Stimulated activated CD4-positive, alpha-beta T cell treated with anti-CD3 and anti-CD28 coated beads, Interleukin-4, amount 100 ng/mL, for 48 hours (primary cell): ENCODE data around the gene HLCS.
"Not testable (repeated sequence)": the region's sequence is repeated elsewhere in the genome, so short reads cannot be mapped to it uniquely, and the experiment has no call there.

Experiments used
- DNase-seq, 2 donors: peaks; one replicate each; pipeline ENCODE4 v3.0.0-alpha.2; 2020; ENCODE audit warnings: low read depth in 2 of 2

The HLCS gene

DNA sequence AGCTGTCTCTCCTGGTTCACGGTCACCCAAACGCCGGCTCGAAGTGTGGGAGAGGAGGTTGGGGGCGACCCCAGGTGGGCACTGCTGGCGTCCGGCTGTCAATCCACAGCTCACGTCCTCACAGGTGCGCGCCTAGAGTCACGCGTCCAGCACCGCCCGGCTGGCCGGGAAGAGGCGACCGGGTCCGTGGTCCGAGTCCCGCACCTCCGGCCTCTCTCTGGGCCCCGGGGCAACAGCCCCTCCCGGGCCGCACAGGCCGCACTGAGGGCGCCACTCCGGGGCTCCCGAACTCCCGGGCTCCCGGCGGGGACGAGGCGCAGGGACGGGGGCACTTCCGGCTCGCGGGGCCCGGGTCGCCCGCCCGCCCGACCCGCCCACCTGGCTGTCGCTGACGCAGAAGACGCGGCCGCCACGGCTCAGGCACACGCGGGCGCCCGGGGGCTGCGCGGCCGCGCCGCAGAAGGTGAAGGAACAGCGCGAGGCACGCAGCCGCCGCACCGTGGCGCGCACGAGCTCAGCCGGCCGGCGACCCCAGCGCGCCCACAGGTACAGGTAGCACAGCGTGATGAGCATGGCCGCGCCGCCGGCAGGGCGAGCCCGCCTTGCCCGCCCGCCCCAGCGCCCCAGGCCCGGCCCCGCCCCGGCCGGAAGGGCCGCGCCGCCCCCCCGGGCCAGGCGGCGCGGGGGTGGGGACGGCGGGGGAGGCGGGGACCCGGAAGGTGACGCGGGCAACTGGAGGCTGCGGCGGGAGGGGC lies at the start of gene HLCS:
Gene HLCS (minus strand): TSS at position 604 of the 755 bp plus-strand sequence. CDS start 31 bp downstream, at position 573.
- peak; percentile 62 to 71 for DNase-seq

DNA sequence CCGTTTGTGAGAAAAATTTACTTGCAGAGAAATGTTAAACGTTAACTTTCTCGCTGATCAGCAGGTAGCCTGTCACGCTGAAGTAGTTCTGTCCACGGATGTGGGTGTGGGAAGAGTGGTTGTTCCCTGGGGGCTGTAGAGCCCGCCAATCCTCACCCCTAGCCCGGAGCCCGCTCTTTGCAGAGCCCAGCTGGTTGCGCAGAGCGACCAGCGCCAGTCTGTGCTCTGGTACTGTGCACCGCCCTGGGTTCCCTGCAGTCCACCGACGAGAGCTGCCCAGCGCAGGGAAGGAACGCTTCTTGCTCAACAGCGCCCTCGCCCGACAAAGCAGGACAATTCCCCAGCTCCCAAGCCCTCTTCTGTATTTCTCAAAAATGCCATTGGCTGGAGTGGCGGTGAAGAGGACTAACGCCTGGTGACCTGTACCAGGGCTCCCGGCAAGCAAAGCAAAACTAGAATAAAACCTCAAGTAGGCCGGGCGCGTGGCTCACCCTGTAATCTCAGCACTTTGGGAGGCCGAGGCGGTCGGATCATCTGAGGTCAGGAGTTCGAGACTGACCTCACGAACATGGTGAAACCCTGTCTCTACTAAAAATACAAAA lies 43.4 kb upstream of the HLCS start:
- peak; percentile 72 to 81 for DNase-seq

DNA sequence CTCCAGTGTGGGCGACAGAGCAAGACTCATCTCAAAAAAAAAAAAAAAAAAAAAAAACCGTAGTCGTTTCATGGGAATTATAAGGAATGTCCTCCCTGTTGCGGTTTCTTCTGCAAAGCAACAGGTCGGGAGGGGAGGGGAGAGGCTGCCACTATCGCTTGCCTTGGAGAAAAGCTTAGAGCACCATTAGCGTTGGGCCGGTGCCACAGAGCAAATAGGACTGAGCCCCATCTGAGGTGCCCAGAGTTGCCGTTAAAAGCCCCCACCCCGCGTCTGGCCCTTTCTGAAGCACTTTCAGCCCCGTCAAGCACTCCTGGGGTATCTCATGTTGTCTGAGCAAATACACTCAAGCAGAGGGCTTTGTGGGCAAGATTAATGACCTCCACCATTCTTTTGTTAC lies 42.3 kb upstream of the HLCS start:
- DNase-seq = no peak

DNA sequence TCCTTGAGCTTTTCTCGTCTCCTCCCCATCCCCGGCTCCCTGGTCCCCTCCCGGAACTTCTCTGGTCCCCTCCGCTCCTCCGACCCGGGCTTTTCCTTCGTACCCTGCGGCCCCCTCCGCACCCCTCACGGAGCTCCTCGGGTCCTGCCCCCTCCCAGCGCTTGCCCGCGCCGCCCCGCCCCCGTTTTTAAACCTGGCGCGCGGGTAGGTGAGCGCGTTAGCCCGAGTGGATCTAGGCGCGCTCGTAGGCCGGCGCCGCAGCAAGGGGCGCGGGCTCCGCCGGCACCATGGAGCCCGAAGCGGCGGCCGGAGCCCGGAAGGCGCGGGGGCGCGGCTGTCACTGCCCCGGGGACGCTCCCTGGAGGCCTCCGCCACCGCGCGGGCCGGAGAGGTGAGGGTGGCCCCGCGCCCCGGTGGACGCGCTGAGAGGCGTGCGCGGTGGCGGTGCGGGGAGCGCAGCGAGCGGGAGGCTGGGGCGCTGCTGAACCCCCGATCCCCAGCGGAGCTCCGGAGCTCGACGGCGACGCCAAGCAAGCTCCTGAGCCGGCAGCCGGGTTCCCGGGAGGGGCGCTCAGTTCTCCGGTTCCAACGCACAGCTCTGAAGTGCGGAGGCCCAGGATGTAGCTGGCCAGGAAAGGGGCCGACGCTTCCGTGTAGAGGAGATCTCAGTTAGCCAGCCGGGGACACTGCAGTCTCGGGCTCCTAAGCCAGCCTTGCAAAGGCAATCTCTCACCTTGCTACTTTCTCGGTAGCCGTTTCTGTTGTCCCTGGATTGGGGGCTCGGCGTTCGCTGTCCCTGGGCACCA lies 40.2 kb upstream of the HLCS start, which contains the start of gene RIPPLY3:
Gene RIPPLY3 (plus strand): TSS at position 217 of the 806 bp plus-strand sequence. CDS start 71 bp downstream, at position 288.
- DNase-seq = no peak

DNA sequence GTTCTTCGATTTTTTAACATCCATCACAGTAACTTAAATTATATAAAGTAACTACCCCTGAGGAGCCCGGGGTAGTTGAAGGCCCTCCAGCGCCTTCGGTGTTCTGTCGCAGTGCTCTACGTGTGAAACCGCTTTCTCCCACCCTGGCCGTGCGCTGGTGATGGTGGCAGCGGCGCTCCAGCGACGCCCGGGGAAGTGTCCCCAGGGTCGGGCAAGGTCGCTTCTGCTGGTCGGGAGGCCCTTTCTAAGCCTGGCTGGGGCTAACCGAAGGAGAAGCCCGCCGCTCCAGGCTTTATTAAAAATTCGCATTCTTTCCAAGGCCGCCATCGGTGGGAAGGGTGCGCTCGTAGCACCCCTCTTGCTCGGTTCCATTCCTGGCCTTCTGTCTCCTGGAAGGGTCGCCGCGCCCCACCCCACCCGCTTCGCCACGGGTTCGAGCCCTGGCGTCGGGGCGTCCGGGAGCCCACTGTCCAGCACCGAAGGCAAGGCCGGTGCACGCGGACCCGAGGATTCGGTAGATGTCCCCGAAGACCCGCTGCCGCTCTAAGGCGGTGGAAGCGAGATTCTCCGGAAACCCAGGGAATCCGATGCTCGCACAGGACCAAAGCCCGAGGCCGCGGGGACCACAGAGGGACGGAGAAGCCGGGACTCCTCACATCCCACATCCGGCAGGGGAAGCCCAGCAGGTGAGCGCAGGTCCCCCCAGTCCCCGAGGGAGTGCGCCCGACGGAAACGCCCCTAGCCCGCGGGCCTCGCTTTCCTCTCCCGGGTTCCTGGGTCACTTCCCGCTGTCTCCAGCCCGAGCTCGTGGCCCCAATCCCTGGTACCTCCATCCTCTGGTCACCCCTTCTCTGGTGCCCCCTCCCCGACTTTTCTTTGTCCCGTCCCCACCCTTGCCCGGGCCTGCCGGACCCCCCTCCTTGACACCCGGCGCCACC lies 39.3 kb upstream of the HLCS start:
- no peak for DNase-seq

DNA sequence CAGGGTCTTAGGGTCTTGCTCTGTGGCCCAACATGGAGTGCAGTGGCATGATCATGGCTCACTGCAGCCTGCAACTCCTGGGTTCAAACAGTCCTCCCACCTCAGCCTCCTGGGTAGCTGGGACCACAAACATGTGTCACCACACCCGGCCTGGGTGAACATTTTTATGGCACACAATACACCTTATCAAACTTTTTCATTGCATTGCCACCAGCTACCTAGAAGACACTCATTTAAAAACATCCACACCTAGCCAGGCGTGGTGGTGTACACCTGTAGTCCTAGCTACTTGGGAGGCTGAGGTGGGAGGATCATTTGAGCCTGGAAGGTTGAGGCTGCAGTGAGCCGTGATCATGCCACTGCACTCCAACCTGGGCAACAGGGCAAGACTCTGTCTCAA lies 37.4 kb upstream of the HLCS start:
- not testable (repeated sequence) for DNase-seq

DNA sequence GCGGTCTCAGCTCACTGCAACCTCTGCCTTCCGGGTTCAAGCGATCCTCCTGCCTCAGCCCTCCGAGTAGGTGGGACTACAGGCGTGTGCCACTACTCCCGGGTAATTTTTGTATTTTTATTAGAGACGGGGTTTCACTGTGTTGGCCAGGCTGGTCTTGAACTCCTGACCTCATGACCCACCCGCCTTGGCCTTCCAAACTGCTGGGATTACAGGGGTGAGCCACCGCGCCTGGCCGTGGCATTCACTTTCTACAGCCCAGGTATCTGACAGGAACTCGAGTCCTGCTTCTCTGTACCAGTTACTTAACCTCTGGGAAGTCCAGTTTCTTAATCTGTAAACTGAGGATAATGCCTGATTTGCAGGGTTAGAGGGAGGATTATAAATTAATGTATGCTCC lies 36.4 kb upstream of the HLCS start:
- not testable (repeated sequence) for DNase-seq

DNA sequence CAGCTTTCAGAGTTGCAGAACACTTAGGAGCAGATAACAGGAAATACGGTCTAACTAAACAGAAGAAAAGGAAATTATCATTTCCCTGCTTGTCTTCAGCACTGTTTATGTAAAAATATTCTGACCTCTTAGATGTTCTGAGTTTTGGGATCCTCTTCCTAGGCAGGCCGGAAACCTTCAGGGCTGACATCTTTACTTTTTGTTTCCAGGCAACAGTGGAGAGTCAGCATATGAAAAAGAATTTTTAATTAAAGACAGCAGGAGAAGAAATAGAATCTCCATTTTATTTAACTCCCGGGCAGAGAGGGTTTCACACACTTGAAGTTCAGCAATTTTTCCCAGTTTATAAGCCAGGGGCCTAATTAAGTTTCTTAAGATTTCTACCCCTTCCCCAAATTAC lies 35.0 kb upstream of the HLCS start:
- no peak for DNase-seq

DNA sequence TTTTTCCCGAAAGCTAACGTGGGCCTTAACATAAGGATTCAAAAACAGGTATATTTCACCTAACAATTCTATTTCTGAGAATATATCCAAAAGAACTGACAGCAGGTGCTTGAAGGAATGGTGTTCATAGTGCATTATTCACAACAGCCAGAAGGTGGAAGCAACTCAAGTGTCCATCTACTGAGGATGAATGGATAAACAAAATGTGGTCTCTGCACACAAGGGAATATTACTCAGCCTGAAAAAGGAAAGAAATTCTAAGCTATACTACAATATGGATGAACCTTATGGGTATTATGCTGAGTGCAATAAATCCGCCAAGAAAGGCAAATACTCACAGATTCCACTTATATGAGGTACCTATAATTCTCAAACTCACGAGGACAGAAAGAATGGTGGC lies 33.9 kb upstream of the HLCS start:
- no peak for DNase-seq

DNA sequence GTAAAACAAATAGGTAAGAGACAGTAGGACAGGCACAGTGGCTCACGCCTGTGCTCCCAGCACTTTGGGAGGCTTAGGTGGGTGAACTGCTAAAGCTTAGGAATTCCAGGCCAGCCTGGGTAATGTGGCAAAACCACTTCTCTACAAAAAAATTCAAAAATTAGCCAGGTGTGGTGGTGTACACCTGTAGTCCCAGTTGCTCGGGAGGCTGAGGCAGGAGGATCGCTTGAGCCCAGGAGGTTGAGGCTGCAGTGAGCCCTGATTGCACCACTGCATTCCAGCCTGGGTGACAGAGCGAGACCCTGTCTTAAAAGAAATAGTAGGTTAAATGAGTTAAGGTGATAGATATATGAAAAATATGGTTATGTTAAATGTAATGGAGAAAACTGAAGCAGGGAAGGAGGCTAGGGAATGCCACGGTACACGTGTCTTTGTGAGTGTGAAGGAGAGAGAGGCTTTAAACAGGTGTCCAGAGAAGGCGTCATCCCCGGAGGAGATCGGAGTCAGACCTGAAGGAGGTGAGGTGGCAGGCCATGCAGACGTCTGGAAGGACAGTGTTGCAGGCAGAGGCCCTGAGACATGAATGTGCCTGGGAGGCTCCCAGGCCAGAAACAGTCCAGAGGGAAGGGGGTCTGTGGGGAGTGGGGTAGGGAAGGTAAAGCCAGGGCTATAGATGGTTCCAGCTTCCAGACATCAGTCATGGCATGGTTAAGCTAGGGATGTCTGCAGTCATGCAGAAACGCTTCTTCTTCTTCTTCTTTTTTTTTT lies 32.8 kb upstream of the HLCS start:
- no peak for DNase-seq

DNA sequence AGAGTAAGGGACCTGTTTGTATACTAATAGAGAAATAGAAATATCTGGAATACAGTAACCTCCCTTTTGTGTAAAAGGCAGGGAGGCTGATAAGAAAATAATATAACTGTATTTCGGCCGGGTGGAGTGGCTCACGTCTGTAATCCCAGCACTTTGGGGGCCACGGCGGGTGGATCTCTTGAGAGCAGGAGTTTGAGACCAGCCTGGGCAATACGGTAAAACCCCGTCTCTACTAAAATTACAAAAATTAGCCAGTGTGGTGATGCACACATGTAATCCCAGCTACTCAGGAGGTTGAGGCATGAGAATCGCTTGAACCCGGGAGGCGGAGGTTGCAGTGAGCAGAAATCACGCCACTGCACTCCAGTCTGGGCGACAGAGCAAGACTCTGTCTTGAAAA lies 28.8 kb upstream of the HLCS start:
- DNase-seq = not testable (repeated sequence)

DNA sequence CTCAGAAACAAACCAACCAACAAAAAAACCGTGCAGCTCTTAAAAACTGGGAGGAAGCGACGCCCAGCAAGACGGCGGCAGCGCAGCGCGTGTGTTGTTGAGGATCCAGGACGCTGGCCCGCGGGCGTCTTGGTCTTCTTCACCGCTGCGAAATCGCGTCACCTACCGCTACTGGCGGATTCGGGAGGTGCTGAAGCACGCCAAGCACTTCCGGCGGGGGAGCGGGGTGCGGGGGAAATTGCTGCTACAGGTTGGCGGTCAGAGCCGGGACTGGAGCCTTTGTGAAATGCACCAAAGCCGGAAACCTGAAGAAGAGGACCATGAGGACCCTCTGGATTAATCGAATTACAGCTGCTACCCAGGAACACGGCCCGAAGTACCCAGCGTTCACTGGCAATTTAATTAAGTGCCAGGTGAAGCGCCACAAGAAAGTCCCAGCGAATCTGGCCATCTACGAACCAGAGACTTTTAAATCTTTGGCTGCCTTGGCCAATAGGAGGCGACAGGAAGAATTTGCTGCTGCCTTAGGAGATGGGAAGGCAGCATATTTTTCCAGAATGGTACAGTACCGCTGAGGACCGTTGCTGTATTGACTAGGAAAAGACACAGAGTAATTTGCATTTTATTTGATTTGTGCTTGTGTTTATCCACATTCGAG lies 28.2 kb upstream of the HLCS start:
- peak in 1 of 2 donors; percentile 17 for DNase-seq

DNA sequence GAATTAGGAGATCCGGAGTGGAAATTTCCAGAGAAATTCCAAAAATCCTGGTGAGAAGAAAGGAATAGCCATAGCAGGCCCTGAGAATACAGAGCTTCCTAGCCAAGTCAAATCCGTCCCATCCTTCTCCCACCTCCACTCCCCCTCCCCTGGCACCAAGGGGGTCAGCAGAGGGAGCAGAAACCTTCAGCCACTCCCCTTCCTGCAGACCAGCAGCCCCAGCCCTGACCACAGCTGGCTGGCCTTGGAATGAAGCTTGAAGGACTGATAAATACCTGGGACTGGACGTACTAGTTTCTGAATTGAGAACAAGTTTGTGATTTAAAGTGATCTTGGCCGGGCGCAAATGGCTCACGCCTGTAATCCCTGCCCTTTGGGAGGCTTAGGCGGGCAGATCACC lies 26.2 kb upstream of the HLCS start:
- no peak for DNase-seq

DNA sequence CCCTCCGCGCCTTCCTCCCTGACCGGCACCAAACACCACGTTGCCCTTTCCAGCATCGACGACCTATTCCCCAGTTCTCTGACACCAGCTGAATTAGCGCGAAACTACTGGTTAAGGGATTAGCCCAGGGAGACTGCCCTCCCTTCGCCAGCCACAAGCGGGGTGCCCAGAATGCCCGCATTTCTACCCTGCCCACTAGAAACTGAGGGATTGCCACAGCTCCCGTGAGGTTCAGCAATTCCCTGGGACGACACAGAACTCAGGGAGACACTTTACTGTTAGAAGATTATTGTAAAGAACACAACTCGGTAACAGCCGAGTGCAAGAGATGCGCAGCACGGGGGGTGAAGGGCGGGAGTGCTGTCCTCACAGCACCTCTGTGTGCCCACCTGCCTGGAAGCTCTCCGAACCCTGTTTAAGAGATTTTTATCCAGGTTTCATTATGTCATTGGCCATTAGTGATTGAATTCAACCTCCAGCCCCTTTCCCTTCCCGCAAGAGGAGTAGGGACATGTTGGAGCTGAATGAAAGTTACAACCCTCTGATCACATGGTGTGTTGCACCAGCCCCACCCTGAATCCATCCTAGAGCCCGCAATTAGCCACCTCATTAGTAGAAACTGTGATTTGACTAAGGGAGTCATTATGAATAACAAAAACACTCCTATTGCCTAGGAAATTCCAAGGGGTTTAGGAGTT lies 24.2 kb upstream of the HLCS start:
- no peak for DNase-seq

DNA sequence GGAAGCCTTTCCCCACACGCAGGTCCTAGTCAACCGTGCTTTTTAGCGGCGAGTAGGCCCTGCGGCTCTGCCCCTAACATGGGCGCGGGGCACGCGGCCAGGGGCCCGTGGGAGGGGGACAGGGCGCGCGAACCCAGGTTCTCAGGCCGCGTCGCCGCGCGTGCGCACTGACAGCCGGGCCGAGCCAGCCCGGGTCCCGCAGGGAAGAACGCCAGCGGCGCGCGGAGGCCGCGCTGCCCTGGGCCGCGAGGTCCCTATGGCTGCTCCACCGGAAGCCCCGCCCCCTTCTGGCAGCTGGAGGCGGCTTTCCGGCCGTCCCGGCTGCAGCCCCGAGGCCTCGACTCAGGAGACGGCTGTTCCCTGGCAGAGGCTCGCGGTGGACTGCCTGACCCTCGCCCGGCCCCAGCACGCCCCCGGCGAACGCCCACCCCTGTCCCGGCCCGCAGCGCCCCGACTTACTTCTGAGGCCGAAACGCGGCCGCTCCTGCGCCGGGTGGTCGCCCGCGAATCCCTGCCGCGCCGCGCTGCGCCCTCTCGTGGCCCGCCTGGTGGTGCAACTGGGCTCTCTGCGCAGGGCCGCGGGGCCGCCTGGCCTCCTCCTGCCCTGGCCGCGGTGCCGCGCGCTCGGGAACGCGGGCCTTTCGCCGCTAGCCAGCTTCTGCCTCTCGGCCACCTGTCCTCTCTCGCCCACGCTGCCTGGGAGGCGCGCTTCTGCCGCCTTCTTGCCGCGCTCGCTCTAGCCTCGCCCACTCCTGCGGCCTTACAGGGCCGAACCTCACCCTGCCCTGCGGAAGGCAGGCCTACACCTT lies 23.4 kb upstream of the HLCS start:
- DNase-seq = peak; percentile 85 to 90

DNA sequence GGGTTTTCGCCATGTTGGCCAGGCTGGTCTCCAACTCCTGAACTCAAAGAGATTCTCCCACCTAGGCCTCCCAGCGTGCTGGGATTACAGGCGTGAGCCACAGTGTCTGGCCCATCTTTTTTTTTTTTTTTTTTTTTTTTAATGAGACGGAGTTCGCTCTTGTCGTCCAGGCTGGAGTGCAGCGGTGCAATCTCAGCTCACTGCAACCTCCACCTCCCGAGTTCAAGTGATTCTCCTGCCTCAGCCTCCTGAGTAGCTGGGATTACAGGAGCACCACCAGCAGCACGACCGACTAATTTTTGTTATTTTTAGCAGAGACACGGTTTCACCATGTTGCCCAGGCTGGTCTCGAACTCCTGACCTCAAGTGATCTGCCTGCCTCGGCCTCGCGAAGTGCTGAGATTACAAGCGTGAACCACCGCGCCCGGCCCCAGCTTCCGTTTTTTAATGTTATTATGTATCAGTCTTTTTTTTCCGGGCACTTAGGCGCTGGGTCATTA lies 22.8 kb upstream of the HLCS start:
- DNase-seq = not testable (repeated sequence)

DNA sequence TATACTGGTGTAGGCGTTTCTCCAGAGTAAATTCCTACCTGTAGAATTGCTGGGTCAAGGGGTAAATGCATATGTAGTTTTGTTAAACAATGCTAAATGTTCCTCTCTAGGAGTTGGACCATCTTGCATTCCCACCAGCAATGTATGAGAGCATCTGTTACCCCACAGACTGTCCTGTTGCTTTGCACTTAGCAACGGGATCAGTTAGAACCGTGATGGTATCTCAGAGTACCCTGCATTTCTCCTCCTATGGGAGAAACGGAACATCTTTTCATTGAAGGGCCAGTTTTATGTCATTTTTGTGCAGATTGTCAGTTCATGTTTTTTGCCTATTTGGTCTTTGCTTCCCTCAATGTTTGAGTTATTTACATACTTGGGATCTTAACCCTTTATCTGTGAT lies 22.1 kb upstream of the HLCS start:
- DNase-seq = no peak

DNA sequence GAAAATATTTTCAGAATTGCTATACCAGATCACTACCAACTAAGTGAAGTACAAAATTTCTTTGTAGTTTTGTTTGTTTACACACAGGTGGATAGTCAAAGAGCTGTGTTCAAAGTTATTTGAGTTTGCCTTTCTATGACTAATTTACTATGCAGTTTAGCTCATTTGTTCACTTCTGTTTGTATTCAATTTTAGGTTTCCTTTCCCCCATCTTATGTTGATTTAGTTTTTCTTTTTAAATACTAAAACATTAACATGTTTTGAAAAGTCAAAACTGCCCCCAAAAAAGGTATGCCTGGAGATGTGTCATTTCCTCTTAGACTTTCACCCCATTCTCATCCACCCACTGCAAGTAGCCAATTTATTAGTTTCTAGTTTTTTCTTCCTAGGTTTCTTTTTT lies 21.4 kb upstream of the HLCS start:
- DNase-seq = no peak
